Pancreas (tissue), 10 donors: ENCODE data around the gene AATF. TPM values are rescaled to one million over a fixed set of nuclear protein-coding genes. Genes with fewer than 3 reads are reported as not detected.
A peak's percentile ranks its signal among the peaks of the same experiment; 100 is the strongest.

ENCODE experiments used
- ATAC-seq, 4 donors: fragments of 200-7000 bp; cut with Tn5 transposase; one replicate each; pipeline versions ENCODE4 v1.8.0 to v1.9.1; 2020; ENCODE audit warnings: mild to moderate bottlenecking in 4 of 4, moderate library complexity in 4 of 4
- DNase-seq, 6 donors: peaks; one replicate each; pipeline ENCODE4 v3.0.0-alpha.2; 2020
- FAIRE-seq: peaks from 2 replicates; lab custom pipeline; 2012; peaks lifted over from hg19 to GRCh38; lab: Jason Lieb, UNC
- H3K27ac ChIP-seq, 4 donors: fragments of 200-600 bp; sonication (generic); 1 replicate in 3 of 4; 2 replicates in 1 of 4; pipeline versions ENCODE4 v1.5.0 to v1.8.0; 2020
- H3K27me3 ChIP-seq, 4 donors: fragments of 200-600 bp; one replicate each; pipeline ENCODE4 v1.8.0; 2021
- H3K36me3 ChIP-seq, 3 donors: fragments of 200-600 bp; sonication (generic) in 1 of 3; one replicate each; pipeline versions ENCODE4 v1.5.0 to v1.8.0; 2020 to 2021
- H3K4me1 ChIP-seq, 3 donors: fragments of 200-600 bp; one replicate each; pipeline ENCODE4 v1.8.0; 2021
- H3K4me3 ChIP-seq, 4 donors: fragments of 200-600 bp; sonication (generic) in 2 of 4; one replicate each; pipeline versions ENCODE4 v1.5.0 to v1.8.0; 2020 to 2021
- H3K9me3 ChIP-seq, 4 donors: fragments of 200-600 bp; one replicate each; pipeline ENCODE4 v1.8.0; 2021
- CTCF ChIP-seq, 4 donors: fragments of 200-600 bp; sonication (generic) in 3 of 4; IDR thresholded peaks; one replicate each; pipeline versions ENCODE4 v1.5.0 to v1.8.0; 2021; ENCODE audit warnings: antibody characterized with exemption in 4 of 4
- WGBS, 2 donors: extraction: QIAGEN DNeasy Blood & Tissue Kit; methylation state at CpG; one replicate each; pipeline ENCODE4 v1.1.7; 2013; 5-methylcytosine and 5-hydroxymethylcytosine counted together
- intact Hi-C, 3 donors: fragments of 100-400 bp; cut with DNase I; formaldehyde crosslinking; loops; one replicate each; pipeline versions ENCODE4 v1.11.1 to v1.14.2; 2022
- polyA plus RNA-seq, 2 donors: library from polyadenylated mRNA; stranded (reverse); fragments of 200-250 nt; gene quantifications; one replicate each; pipeline ENCODE4 v1.2.3, GENCODE V29; 2013
- total RNA-seq, 6 donors: library from RNA; stranded (reverse); fragmentation: NEBNext Ultra II Directional in 4 of 6; extraction: Animal tissue kit (Norgen Biotek cat#: 25700) in 4 of 6; gene quantifications; one replicate each; pipeline versions ENCODE4 v1.2.1 to v1.2.4, GENCODE V29; 2021 to 2023
- donor health status: healthy with polysubstance abuse.
- donor health status: DM: no; HTN: no; CAD: no; lungs with moderate emphysema.
- donor health status: DM: no; HTN: no; CAD: no.
- donor health status: control.
- donor health status: control.
- donor health status: Bipolar disorder and iron deficiency.
- donor health status: DM: yes; HTN: yes; CAD: no.
- donor health status: DM: no; HTN: no; CAD: no.
- donor health status: DM: no; HTN: no; CAD: no.
- donor health status: DM: yes; HTN: yes; CAD: no.

AATF gene
- total RNA-seq = 10 to 100 TPM; 21.6 to 38.4 (median 32.2) TPM
- 10 to 100 TPM; 20.1 to 26.5 TPM for polyA plus RNA-seq

GRCh38 chr17:36948717-36949460 is at the start of gene AATF:
TSS of gene AATF (plus strand) at chr17:36948954. CDS start at chr17:36949126, 172 bp downstream.
- WGBS, 2 donors = 0 to 1% methylated on average over 87 to 90 of the region's 90 CpGs
- intact Hi-C loops = no loop called here
- Histone ChIP-seq H3K4me3 (peak within 1 kb of the TSS; percentile 63 to 86 (median 76)), H3K36me3 (peaks cover 0 to 10% (median 0%) of the 10 kb centered on the region in 3 donors), H3K27ac (peak within 1 kb of the TSS; percentile 66 to 77 (median 72)), H3K27me3 (peaks cover 0 to 32% (median 7%) of the 10 kb centered on the region in 4 donors), H3K4me1 (peaks cover 0 to 18% (median 0%) of the 10 kb centered on the region in 3 donors), H3K9me3 (no peaks in the 10 kb centered on the region)
- no peak for TF ChIP-seq CTCF (IDR thresholded peaks at IDR 0.05)
- FAIRE-seq (no peak), ATAC-seq (peak; percentile 99 to 100 (median 99)), DNase-seq (peak; percentile 95 to 99 (median 96))

- ATAC-seq (no peak), DNase-seq (no peak), FAIRE-seq (no peak)
- H3K9me3 ChIP-seq = no peaks in the 10 kb centered on the region
- H3K4me3 ChIP-seq = no peak overlapping the region
- no peaks in the 10 kb centered on the region for H3K4me1 ChIP-seq
- H3K36me3 ChIP-seq = no peaks in the 10 kb centered on the region
- WGBS, 2 donors = 56 to 62% methylated on average over 7 of the region's 7 CpGs
- no peak overlapping the region for H3K27ac ChIP-seq
- intact Hi-C loops = no loop called here
- TF ChIP-seq CTCF (IDR thresholded peaks at IDR 0.05) = no peak
- H3K27me3 ChIP-seq = no peaks in the 10 kb centered on the region
Measured at GRCh38 chr17:36899250-36900159, 49.2 kb upstream of the AATF start.

GRCh38 chr17:36900160-36900512 is 48.6 kb upstream of the AATF start:
- ATAC-seq = no peak
- FAIRE-seq = no peak
- H3K9me3 ChIP-seq = no peaks in the 10 kb centered on the region
- no peaks in the 10 kb centered on the region for H3K27me3 ChIP-seq
- WGBS, 2 donors = 69 to 74% methylated on average over 7 of the region's 7 CpGs
- no peak overlapping the region for H3K27ac ChIP-seq
- no peaks in the 10 kb centered on the region for H3K4me1 ChIP-seq
- DNase-seq = no peak
- no peak for TF ChIP-seq CTCF (IDR thresholded peaks at IDR 0.05)
- H3K36me3 ChIP-seq = no peaks in the 10 kb centered on the region
- intact Hi-C loops = no loop called here
- no peak overlapping the region for H3K4me3 ChIP-seq

- H3K4me3 ChIP-seq = no peak overlapping the region
- H3K36me3 ChIP-seq = no peaks in the 10 kb centered on the region
- no peak for TF ChIP-seq CTCF (IDR thresholded peaks at IDR 0.05)
- H3K9me3 ChIP-seq = no peaks in the 10 kb centered on the region
- WGBS, 2 donors = 43 to 46% methylated on average over 13 to 14 of the region's 14 CpGs
- no peaks in the 10 kb centered on the region for H3K4me1 ChIP-seq
- ATAC-seq (no peak), DNase-seq (no peak), FAIRE-seq (no peak)
- intact Hi-C loops = no loop called here
- H3K27ac ChIP-seq = no peak overlapping the region
- H3K27me3 ChIP-seq = no peaks in the 10 kb centered on the region
Measured at GRCh38 chr17:36901506-36901905, 47.2 kb upstream of the AATF start.
